SK-N-DZ (cell line): Measurements from ENCODE around the gene MYRIP.

Experiments used
- DNase-seq: peaks from one replicate; pipeline ENCODE4 v3.0.0-alpha.2; 2015; ENCODE audit warnings: low spot score

MYRIP gene

GRCh38 chr3:40230382-40230781, 421.0 kb downstream of the MYRIP start:
- DNase-seq, result no peak

GRCh38 chr3:40232626-40233025, 423.2 kb downstream of the MYRIP start:
- no peak for DNase-seq

- no peak for DNase-seq
Measured at GRCh38 chr3:40237159-40237558, 427.8 kb downstream of the MYRIP start.

GRCh38 chr3:40237889-40238571, 428.6 kb downstream of the MYRIP start:
- DNase-seq, result peak; percentile 21

GRCh38 chr3:40240921-40241320, 431.5 kb downstream of the MYRIP start:
- no peak for DNase-seq

- no peak for DNase-seq
Measured at GRCh38 chr3:40242216-40242615, 432.8 kb downstream of the MYRIP start.

GRCh38 chr3:40242638-40243037, 433.2 kb downstream of the MYRIP start:
- no peak for DNase-seq

GRCh38 chr3:40243056-40243455, 433.6 kb downstream of the MYRIP start:
- no peak for DNase-seq

GRCh38 chr3:40247714-40248454, 438.5 kb downstream of the MYRIP start:
- DNase-seq, result no peak

- DNase-seq, result no peak
Measured at GRCh38 chr3:40248591-40248990, 439.2 kb downstream of the MYRIP start.

- no peak for DNase-seq
Measured at GRCh38 chr3:40249168-40249567, 439.8 kb downstream of the MYRIP start.

GRCh38 chr3:40254491-40254890, 445.1 kb downstream of the MYRIP start:
- no peak for DNase-seq

GRCh38 chr3:40254891-40255290, 445.5 kb downstream of the MYRIP start:
- no peak for DNase-seq

- no peak for DNase-seq
Measured at GRCh38 chr3:40255532-40255931, 446.1 kb downstream of the MYRIP start.

GRCh38 chr3:40258064-40258463, 448.7 kb downstream of the MYRIP start:
- no peak for DNase-seq

GRCh38 chr3:40258555-40258954, 449.1 kb downstream of the MYRIP start:
- DNase-seq, result no peak

- no peak for DNase-seq
Measured at GRCh38 chr3:40262331-40262730, 452.9 kb downstream of the MYRIP start.

- no peak for DNase-seq
Measured at GRCh38 chr3:40264451-40264850, 455.0 kb downstream of the MYRIP start.

GRCh38 chr3:40265181-40265580, 455.8 kb downstream of the MYRIP start:
- no peak for DNase-seq

GRCh38 chr3:40267937-40268724, 458.7 kb downstream of the MYRIP start:
- peak; percentile 66 for DNase-seq

- no peak for DNase-seq
Measured at GRCh38 chr3:40268802-40269524, 459.6 kb downstream of the MYRIP start.

GRCh38 chr3:40278791-40279190, 469.4 kb downstream of the MYRIP start:
- no peak for DNase-seq
